GM11168 (cell line): ENCODE data around the gene OR9G4.

Experiments used
- in situ Hi-C: fragments of 300-500 bp; cut with MboI; formaldehyde crosslinking; loops from one replicate; pipeline ENCODE4 v1.12.0; 2022; ENCODE audit warnings: low sequenced_read_pairs; ENCODE audit not compliant: unreplicated experiment

The OR9G4 gene

GRCh38 chr11:56748597-56748996 is at the start of gene OR9G4:
Gene OR9G4 (minus strand): TSS chr11:56748697. CDS start chr11:56743766, 4,931 bp downstream.
- in situ Hi-C loops, result no loop called here

- in situ Hi-C loops, result loop anchor here (25.0 kb wide), 1 partner anchor 846 kb away; the partner anchor contains the start of gene OR5I1
These were observed 35.0 kb upstream of the OR9G4 start for GRCh38 chr11:56783448-56784041.

GRCh38 chr11:56782167-56782847 is 33.8 kb upstream of the OR9G4 start:
- in situ Hi-C loops, result loop anchor here (25.0 kb wide), 1 partner anchor 845 kb away; the partner anchor contains the start of gene OR5I1

- in situ Hi-C loops, result loop anchor here (25.0 kb wide), 1 partner anchor 840 kb away; the partner anchor contains the start of gene OR5I1
These were observed 28.3 kb upstream of the OR9G4 start for GRCh38 chr11:56776809-56777208.

GRCh38 chr11:56764976-56765375 is 16.5 kb upstream of the OR9G4 start:
- in situ Hi-C loops, result no loop called here

- in situ Hi-C loops, result no loop called here
These were observed 3.0 kb upstream of the OR9G4 start for GRCh38 chr11:56751480-56751879.

GRCh38 chr11:56750190-56750589 is 1.7 kb upstream of the OR9G4 start:
- in situ Hi-C loops, result no loop called here

GRCh38 chr11:56740886-56741285 is 7.6 kb downstream of the OR9G4 start:
- in situ Hi-C loops, result no loop called here

- in situ Hi-C loops, result no loop called here
These were observed 8.4 kb downstream of the OR9G4 start for GRCh38 chr11:56740107-56740506.

- in situ Hi-C loops, result no loop called here
These were observed 28.0 kb downstream of the OR9G4 start for GRCh38 chr11:56720513-56720912.

- in situ Hi-C loops, result no loop called here
These were observed 32.1 kb downstream of the OR9G4 start for GRCh38 chr11:56716379-56716854.

- in situ Hi-C loops, result no loop called here
These were observed 34.3 kb downstream of the OR9G4 start for GRCh38 chr11:56714206-56714605.

- in situ Hi-C loops, result no loop called here
These were observed 42.0 kb downstream of the OR9G4 start for GRCh38 chr11:56706486-56706885.

GRCh38 chr11:56705784-56706396 is 42.6 kb downstream of the OR9G4 start:
- in situ Hi-C loops, result no loop called here

GRCh38 chr11:56700914-56701485 is 47.5 kb downstream of the OR9G4 start:
- in situ Hi-C loops, result no loop called here

- in situ Hi-C loops, result no loop called here
These were observed 48.1 kb downstream of the OR9G4 start for GRCh38 chr11:56700242-56700913.

- in situ Hi-C loops, result no loop called here
These were observed 49.7 kb downstream of the OR9G4 start, which contains the start of gene OR9G1 for GRCh38 chr11:56698795-56699194. Gene OR9G1 (plus strand): TSS chr11:56699095. CDS start chr11:56700388, 1,293 bp downstream.

GRCh38 chr11:56693428-56693827 is 55.1 kb downstream of the OR9G4 start:
- in situ Hi-C loops, result no loop called here
